ENCODE data around the gene ARMC2. TPM values are rescaled to one million over a fixed set of nuclear protein-coding genes. Genes with fewer than 3 reads are reported as not detected.

ARMC2 gene
- total and polyA plus RNA-seq, 2 experiments from 2014 or later: 0.97 to 4.4 TPM

- Histone ChIP-seq H4K20me1 (ENCODE audit: insufficient read depth) (no peaks in the 10 kb centered on the region), H3K27me3 (replicated peaks; ENCODE audit: insufficient read depth) (no peaks in the 10 kb centered on the region), H3K27ac (peak overlapping the region; percentile 100), H3F3A (ENCODE audit: insufficient read depth) (peaks cover 35% of the 10 kb centered on the region), H2AFZ (peak overlapping the region; percentile 72), H3K4me2 (ENCODE audit: unreplicated experiment) (peak overlapping the region; percentile 91), H3K36me3 (ENCODE audit: low read depth) (no peaks in the 10 kb centered on the region), H3K9ac (peak overlapping the region; percentile 94), H3K79me2 (ENCODE audit: insufficient read depth) (no peaks in the 10 kb centered on the region), H3K9me3 (ENCODE audit: low read depth) (no peaks in the 10 kb centered on the region), H3K4me1 (ENCODE audit: insufficient read depth) (peaks cover 42% of the 10 kb centered on the region), H3K9me2 (ENCODE audit: insufficient read depth) (no peaks in the 10 kb centered on the region), H3K4me3 (peak overlapping the region; percentile 68)
- no peak for TF ChIP-seq EZH2phosphoT487 (IDR thresholded peaks at IDR 0.05; ENCODE audit: insufficient read depth, low read depth)
- TF ChIP-seq EZH2 (IDR thresholded peaks at IDR 0.05; ENCODE audit: insufficient read depth, poor library complexity, severe bottlenecking): no peak
- peak; percentile 95 for DNase-seq
- 2% methylated on average over 12 of the region's 12 CpGs for WGBS, 2 experiments (ENCODE audit: low coverage in 1 of 2, low lambda C conversion rate in 2 of 2, missing lambda C conversion rate in 2 of 2)
- in situ Hi-C loops (cut with MboI): no loop called here
These were observed 96.8 kb downstream of the ARMC2 start for GRCh38 chr6:108944707-108945680.

- H3K36me3 ChIP-seq (ENCODE audit: low read depth): no peaks in the 10 kb centered on the region
- no peaks in the 10 kb centered on the region for H3K79me2 ChIP-seq (ENCODE audit: insufficient read depth)
- no peaks in the 10 kb centered on the region for H3K27me3 ChIP-seq (replicated peaks; ENCODE audit: insufficient read depth)
- in situ Hi-C loops (cut with MboI): no loop called here
- peaks cover 35% of the 10 kb centered on the region for H3F3A ChIP-seq (ENCODE audit: insufficient read depth)
- H3K4me2 ChIP-seq (ENCODE audit: unreplicated experiment): peak overlapping the region; percentile 91
- H3K9me3 ChIP-seq (ENCODE audit: low read depth): no peaks in the 10 kb centered on the region
- no peaks in the 10 kb centered on the region for H3K9me2 ChIP-seq (ENCODE audit: insufficient read depth)
- peak overlapping the region; percentile 68 for H3K4me3 ChIP-seq
- TF ChIP-seq EZH2 (IDR thresholded peaks at IDR 0.05; ENCODE audit: insufficient read depth, poor library complexity, severe bottlenecking) (no peak), EZH2phosphoT487 (IDR thresholded peaks at IDR 0.05; ENCODE audit: insufficient read depth, low read depth) (no peak)
- H2AFZ ChIP-seq: peak overlapping the region; percentile 72
- no peaks in the 10 kb centered on the region for H4K20me1 ChIP-seq (ENCODE audit: insufficient read depth)
- 6 to 13% methylated on average over 10 of the region's 10 CpGs for WGBS, 2 experiments (ENCODE audit: low coverage in 1 of 2, low lambda C conversion rate in 2 of 2, missing lambda C conversion rate in 2 of 2)
- H3K4me1 ChIP-seq (ENCODE audit: insufficient read depth): peaks cover 42% of the 10 kb centered on the region
- peak; percentile 83 for DNase-seq
- peak overlapping the region; percentile 94 for H3K9ac ChIP-seq
- H3K27ac ChIP-seq: peak overlapping the region; percentile 100
These were observed 97.5 kb downstream of the ARMC2 start for GRCh38 chr6:108945681-108946159.

GRCh38 chr6:108946695-108947094, 98.5 kb downstream of the ARMC2 start:
- no peaks in the 10 kb centered on the region for H3K9me3 ChIP-seq (ENCODE audit: low read depth)
- peaks cover 35% of the 10 kb centered on the region for H3F3A ChIP-seq (ENCODE audit: insufficient read depth)
- in situ Hi-C loops (cut with MboI): no loop called here
- H3K9ac ChIP-seq: peak overlapping the region; percentile 94
- H3K9me2 ChIP-seq (ENCODE audit: insufficient read depth): no peaks in the 10 kb centered on the region
- H3K36me3 ChIP-seq (ENCODE audit: low read depth): no peaks in the 10 kb centered on the region
- no peak overlapping the region for H3K4me3 ChIP-seq
- no peaks in the 10 kb centered on the region for H3K27me3 ChIP-seq (replicated peaks; ENCODE audit: insufficient read depth)
- peak overlapping the region; percentile 100 for H3K27ac ChIP-seq
- TF ChIP-seq EZH2 (IDR thresholded peaks at IDR 0.05; ENCODE audit: insufficient read depth, poor library complexity, severe bottlenecking) (no peak), EZH2phosphoT487 (IDR thresholded peaks at IDR 0.05; ENCODE audit: insufficient read depth, low read depth) (no peak)
- no peak overlapping the region for H3K4me2 ChIP-seq (ENCODE audit: unreplicated experiment)
- H2AFZ ChIP-seq: no peak overlapping the region
- no peaks in the 10 kb centered on the region for H4K20me1 ChIP-seq (ENCODE audit: insufficient read depth)
- peaks cover 42% of the 10 kb centered on the region for H3K4me1 ChIP-seq (ENCODE audit: insufficient read depth)
- WGBS, 2 experiments (ENCODE audit: low coverage in 1 of 2, low lambda C conversion rate in 2 of 2, missing lambda C conversion rate in 2 of 2): 78 to 80% methylated on average over 3 of the region's 3 CpGs
- H3K79me2 ChIP-seq (ENCODE audit: insufficient read depth): no peaks in the 10 kb centered on the region
- DNase-seq: peak; percentile 15

GRCh38 chr6:108947114-108947854, 99.1 kb downstream of the ARMC2 start:
- no peak overlapping the region for H3K4me3 ChIP-seq
- no peak overlapping the region for H2AFZ ChIP-seq
- H3K79me2 ChIP-seq (ENCODE audit: insufficient read depth): no peaks in the 10 kb centered on the region
- H3K4me1 ChIP-seq (ENCODE audit: insufficient read depth): peaks cover 42% of the 10 kb centered on the region
- H3K4me2 ChIP-seq (ENCODE audit: unreplicated experiment): peak overlapping the region; percentile 2
- no peaks in the 10 kb centered on the region for H3K36me3 ChIP-seq (ENCODE audit: low read depth)
- TF ChIP-seq EZH2phosphoT487 (IDR thresholded peaks at IDR 0.05; ENCODE audit: insufficient read depth, low read depth): no peak
- no peak for TF ChIP-seq EZH2 (IDR thresholded peaks at IDR 0.05; ENCODE audit: insufficient read depth, poor library complexity, severe bottlenecking)
- H3F3A ChIP-seq (ENCODE audit: insufficient read depth): peaks cover 35% of the 10 kb centered on the region
- WGBS, 2 experiments (ENCODE audit: low coverage in 1 of 2, low lambda C conversion rate in 2 of 2, missing lambda C conversion rate in 2 of 2): 70 to 71% methylated on average over 5 of the region's 5 CpGs
- peak overlapping the region; percentile 100 for H3K27ac ChIP-seq
- no peaks in the 10 kb centered on the region for H4K20me1 ChIP-seq (ENCODE audit: insufficient read depth)
- peak; percentile 79 for DNase-seq
- H3K9me3 ChIP-seq (ENCODE audit: low read depth): no peaks in the 10 kb centered on the region
- in situ Hi-C loops (cut with MboI): no loop called here
- no peaks in the 10 kb centered on the region for H3K27me3 ChIP-seq (replicated peaks; ENCODE audit: insufficient read depth)
- peak overlapping the region; percentile 94; the same call in 1 of the 2 replicates for H3K9ac ChIP-seq
- H3K9me2 ChIP-seq (ENCODE audit: insufficient read depth): no peaks in the 10 kb centered on the region

All from GM23248 (cell line).